Fibroblast of lung (primary cell): ENCODE results near the gene OVCH1. TPM values are rescaled to one million over a fixed set of nuclear protein-coding genes. Genes with fewer than 3 reads are reported as not detected.
"Not testable (repeated sequence)": the region's sequence is repeated elsewhere in the genome, so short reads cannot be mapped to it uniquely, and the experiment has no call there.

ENCODE experiments used
- DNase-seq, 2 donors: peaks; one replicate each; pipeline versions ENCODE4 v3.0.0 to v3.0.0-alpha.2; 2010; ENCODE audit warnings: low read depth in 2 of 2
- H2AFZ ChIP-seq: 2 replicates; pipeline ENCODE4 v1.5.1; 2012; ENCODE audit warnings: low read length, control low read depth, inconsistent platforms
- H3K27ac ChIP-seq: 2 replicates; pipeline ENCODE4 v1.5.1; 2011; ENCODE audit warnings: low read length, control low read depth; ENCODE audit not compliant: insufficient read depth
- H3K27me3 ChIP-seq: 2 replicates; pipeline ENCODE4 v1.5.1; 2011; ENCODE audit warnings: mild to moderate bottlenecking, low read length; ENCODE audit not compliant: control insufficient read depth, insufficient read depth
- H3K36me3 ChIP-seq: 2 replicates; pipeline ENCODE4 v1.5.1; 2011; ENCODE audit warnings: low read length; ENCODE audit not compliant: control insufficient read depth, insufficient read depth
- H3K4me1 ChIP-seq: 2 replicates; pipeline ENCODE4 v1.5.1; 2011; ENCODE audit warnings: low read length; ENCODE audit not compliant: control insufficient read depth, insufficient read depth; ENCODE audit errors: extremely low read depth
- H3K4me2 ChIP-seq: 2 replicates; pipeline ENCODE4 v1.5.1; 2011; ENCODE audit warnings: low read length, control low read depth; ENCODE audit not compliant: insufficient read depth; ENCODE audit errors: extremely low read depth
- H3K4me3 ChIP-seq, 4 experiments: fragments of 200-600 bp in 1 of 4; sonication (generic) in 1 of 4; replicated peaks in 1 of 4; 2 replicates each; pipeline ENCODE4 v1.5.1; 2011 to 2016; ENCODE audit warnings: low read length in 4 of 4, low read depth in 3 of 4, mild to moderate bottlenecking in 3 of 4, control low read depth in 2 of 4, inconsistent platforms in 1 of 4, mixed read lengths in 1 of 4; ENCODE audit not compliant: insufficient read depth in 1 of 4; ENCODE audit errors: control extremely low read depth in 1 of 4
- H3K79me2 ChIP-seq: 2 replicates; pipeline ENCODE4 v1.5.1; 2012; ENCODE audit warnings: mild to moderate bottlenecking, low read length, inconsistent platforms; ENCODE audit not compliant: control insufficient read depth, insufficient read depth
- H3K9ac ChIP-seq: 2 replicates; pipeline ENCODE4 v1.5.1; 2011; ENCODE audit warnings: mild to moderate bottlenecking, low read length, control low read depth; ENCODE audit not compliant: insufficient read depth
- H3K9me3 ChIP-seq: 2 replicates; pipeline ENCODE4 v1.5.1; 2012; ENCODE audit warnings: low read depth, low read length; ENCODE audit not compliant: control insufficient read depth, insufficient read depth
- H4K20me1 ChIP-seq: 2 replicates; pipeline ENCODE4 v1.5.1; 2011; ENCODE audit warnings: low read length; ENCODE audit not compliant: control insufficient read depth, insufficient read depth; ENCODE audit errors: extremely low read depth
- EZH2 ChIP-seq: IDR thresholded peaks from 2 replicates; pipeline ENCODE4 v1.5.1; 2012; ENCODE audit warnings: low read length, control low read depth, mild to moderate bottlenecking; ENCODE audit errors: missing control alignments
- polyA plus RNA-seq, 2 donors: library from polyadenylated mRNA; depleted of rRNA in 1 of 2; stranded (reverse) in 1 of 2; unstranded in 1 of 2; fragments of >200 nt; gene quantifications; 2 replicates each; pipeline ENCODE4 v1.2.1, GENCODE V29; 2011 to 2012; ENCODE audit warnings: missing spikeins in 1 of 2
- total RNA-seq: library from RNA; depleted of rRNA; stranded (reverse); fragments of >200 nt; gene quantifications from 2 replicates; pipeline ENCODE4 v1.2.1, GENCODE V29; 2014
- TF ChIP-seq, protein P1 (sequence below), 2 donors: IDR thresholded peaks in 1 of 2; conservative IDR thresholded peaks in 1 of 2; 1 replicate in 1 of 2; 2 replicates in 1 of 2; pipeline ENCODE4 v1.5.1; 2011 to 2012; ENCODE audit warnings: low read length in 2 of 2, control low read depth in 1 of 2, inconsistent platforms in 1 of 2, low read depth in 1 of 2, mild to moderate bottlenecking in 1 of 2

OVCH1 gene
- total and polyA plus RNA-seq, 2 donors (not counting 1 experiment from before 2014, with no cell fraction given): 0.06 to 1.2 TPM

DNA sequence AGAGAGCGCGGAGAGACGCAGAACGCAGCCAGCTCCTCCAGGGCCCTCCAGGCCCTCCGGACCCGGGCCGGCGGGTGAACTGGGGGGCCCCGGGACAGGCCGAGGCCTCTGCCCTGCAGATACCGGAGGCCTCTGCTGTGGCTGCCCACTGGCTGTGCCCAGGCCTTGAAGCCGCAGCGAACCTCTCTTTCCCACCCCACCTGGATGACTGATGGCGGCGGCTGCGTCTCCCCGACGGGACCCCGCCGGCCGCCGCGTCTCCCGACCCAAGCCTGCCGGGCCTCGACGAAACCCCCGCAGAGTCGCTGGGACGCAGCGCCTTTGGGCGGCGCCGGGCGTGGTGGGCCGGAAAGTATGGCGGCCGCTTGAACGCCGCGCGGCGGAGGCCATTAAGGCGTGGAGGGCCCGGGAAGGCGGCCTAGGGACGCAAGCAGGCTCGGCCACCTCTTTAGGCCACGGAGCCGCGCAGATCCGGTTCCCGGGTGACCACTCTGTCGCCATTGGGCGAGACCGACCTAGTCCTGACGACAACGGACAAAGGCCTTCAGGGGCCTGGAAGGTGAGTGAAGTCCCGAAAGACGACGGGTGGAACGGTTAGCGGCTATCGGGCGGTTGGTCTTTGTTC, 108.1 kb downstream of the OVCH1 start:
- TF ChIP-seq, protein P1, sequence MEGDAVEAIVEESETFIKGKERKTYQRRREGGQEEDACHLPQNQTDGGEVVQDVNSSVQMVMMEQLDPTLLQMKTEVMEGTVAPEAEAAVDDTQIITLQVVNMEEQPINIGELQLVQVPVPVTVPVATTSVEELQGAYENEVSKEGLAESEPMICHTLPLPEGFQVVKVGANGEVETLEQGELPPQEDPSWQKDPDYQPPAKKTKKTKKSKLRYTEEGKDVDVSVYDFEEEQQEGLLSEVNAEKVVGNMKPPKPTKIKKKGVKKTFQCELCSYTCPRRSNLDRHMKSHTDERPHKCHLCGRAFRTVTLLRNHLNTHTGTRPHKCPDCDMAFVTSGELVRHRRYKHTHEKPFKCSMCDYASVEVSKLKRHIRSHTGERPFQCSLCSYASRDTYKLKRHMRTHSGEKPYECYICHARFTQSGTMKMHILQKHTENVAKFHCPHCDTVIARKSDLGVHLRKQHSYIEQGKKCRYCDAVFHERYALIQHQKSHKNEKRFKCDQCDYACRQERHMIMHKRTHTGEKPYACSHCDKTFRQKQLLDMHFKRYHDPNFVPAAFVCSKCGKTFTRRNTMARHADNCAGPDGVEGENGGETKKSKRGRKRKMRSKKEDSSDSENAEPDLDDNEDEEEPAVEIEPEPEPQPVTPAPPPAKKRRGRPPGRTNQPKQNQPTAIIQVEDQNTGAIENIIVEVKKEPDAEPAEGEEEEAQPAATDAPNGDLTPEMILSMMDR (conservative IDR thresholded peaks at IDR 0.05 in 1 of 2, IDR thresholded peaks at IDR 0.05 in 1 of 2; ENCODE audit: low read depth in 1 of 2, low read length in 2 of 2): no peak
- TF ChIP-seq EZH2: no peak
- Histone ChIP-seq H3K36me3 (no peaks in the 10 kb centered on the region), H3K79me2 (no peaks in the 10 kb centered on the region), H3K4me1 (no peaks in the 10 kb centered on the region), H3K27ac (no peak overlapping the region), H3K9me3 (no peaks in the 10 kb centered on the region), H3K27me3 (no peaks in the 10 kb centered on the region), H4K20me1 (no peaks in the 10 kb centered on the region), H3K9ac (no peak overlapping the region), H2AFZ (no peak overlapping the region), H3K4me2 (no peak overlapping the region), H3K4me3 (no peak overlapping the region)
- no peak for DNase-seq

DNA sequence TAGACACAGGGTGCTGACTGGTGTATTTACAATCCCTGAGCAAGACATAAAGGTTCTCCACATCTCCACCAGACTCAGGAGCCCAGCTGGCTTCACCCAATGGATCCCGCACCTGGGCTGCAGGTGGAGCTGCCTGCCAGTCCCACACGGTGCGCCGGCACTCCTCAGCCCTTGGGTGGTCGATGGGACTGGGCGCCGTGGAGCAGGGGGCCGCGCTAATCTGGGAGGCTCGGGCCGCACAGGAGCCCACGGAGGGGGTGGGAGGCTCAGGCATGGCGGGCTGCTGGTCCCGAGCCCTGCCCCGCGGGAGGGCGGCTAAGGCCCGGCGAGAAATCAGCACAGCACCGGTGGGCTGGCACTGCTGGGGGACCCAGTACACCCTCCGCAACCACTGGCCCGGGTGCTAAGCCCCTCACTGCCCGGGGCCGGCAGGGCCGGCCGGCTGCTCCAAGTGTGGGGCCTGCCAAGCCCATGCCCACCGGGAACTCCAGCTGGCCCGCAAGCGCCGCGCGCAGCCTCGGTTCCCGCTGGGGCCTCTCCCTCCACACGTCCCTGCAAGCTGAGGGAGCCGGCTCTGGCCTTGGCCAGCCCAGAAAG, 111.3 kb downstream of the OVCH1 start:
- H3K4me1 ChIP-seq, H3K9ac ChIP-seq, H2AFZ ChIP-seq, H3K27ac ChIP-seq, DNase-seq, H3K4me2 ChIP-seq, H3K4me3 ChIP-seq, H3K79me2 ChIP-seq, H3K36me3 ChIP-seq, H4K20me1 ChIP-seq, H3K27me3 ChIP-seq, H3K9me3 ChIP-seq: not testable (repeated sequence)

- not testable (repeated sequence) for H2AFZ ChIP-seq, H3K9ac ChIP-seq, H3K36me3 ChIP-seq, DNase-seq, H3K4me1 ChIP-seq, H4K20me1 ChIP-seq, H3K4me2 ChIP-seq, H3K27ac ChIP-seq, H3K9me3 ChIP-seq, H3K4me3 ChIP-seq, H3K79me2 ChIP-seq, H3K27me3 ChIP-seq
Observed at GRCh38 chr12:29385194-29385593, 112.3 kb downstream of the OVCH1 start.

DNA sequence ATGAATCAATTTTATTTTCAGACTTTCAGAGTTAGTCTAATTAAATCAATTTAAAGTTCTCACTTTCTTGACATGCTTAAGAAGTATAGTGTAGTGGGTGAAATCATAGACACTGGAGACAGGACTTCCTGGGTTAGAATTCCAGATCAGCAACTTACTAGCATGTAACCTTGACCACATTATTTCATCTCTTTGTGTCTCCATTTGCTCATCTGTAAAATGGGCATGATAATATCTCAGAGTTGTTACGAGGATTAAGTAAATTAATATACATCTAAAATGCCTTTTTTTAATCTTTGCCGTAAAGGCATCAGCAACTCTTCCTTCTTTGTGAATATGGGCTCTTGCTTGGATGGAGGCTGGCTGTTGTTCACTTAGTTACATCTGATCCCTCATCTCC, 115.2 kb downstream of the OVCH1 start:
- no peak overlapping the region for H3K4me3 ChIP-seq
- no peak for DNase-seq
- no peak overlapping the region for H2AFZ ChIP-seq
- peaks cover 2% of the 10 kb centered on the region for H3K4me1 ChIP-seq
- H3K4me2 ChIP-seq: no peak overlapping the region
- no peak overlapping the region for H3K27ac ChIP-seq
- H3K36me3 ChIP-seq: no peaks in the 10 kb centered on the region
- no peaks in the 10 kb centered on the region for H3K9me3 ChIP-seq
- peaks cover 32% of the 10 kb centered on the region for H3K79me2 ChIP-seq
- no peak overlapping the region for H3K9ac ChIP-seq
- TF ChIP-seq EZH2: no peak
- TF ChIP-seq, protein P1 (conservative IDR thresholded peaks at IDR 0.05 in 1 of 2, IDR thresholded peaks at IDR 0.05 in 1 of 2; ENCODE audit: low read depth in 1 of 2, low read length in 2 of 2): no peak
- H4K20me1 ChIP-seq: no peaks in the 10 kb centered on the region
- H3K27me3 ChIP-seq: no peaks in the 10 kb centered on the region
